ENCODE results near the gene CNIH3.

Gene CNIH3

GRCh38 chr1:224781800-224782199 is 165.7 kb downstream of the CNIH3 start:
- no peak for DNase-seq

GRCh38 chr1:224782281-224783000 is 166.3 kb downstream of the CNIH3 start:
- DNase-seq, result no peak

GRCh38 chr1:224783006-224783651 is 167.0 kb downstream of the CNIH3 start:
- DNase-seq, result no peak

- DNase-seq, result no peak
These were observed 168.3 kb downstream of the CNIH3 start for GRCh38 chr1:224784265-224785039.

GRCh38 chr1:224785040-224785328 is 168.9 kb downstream of the CNIH3 start:
- DNase-seq, result no peak

- no peak for DNase-seq
These were observed 169.5 kb downstream of the CNIH3 start for GRCh38 chr1:224785622-224786021.

- no peak for DNase-seq
These were observed 170.6 kb downstream of the CNIH3 start for GRCh38 chr1:224786533-224787250.

- DNase-seq, result no peak
These were observed 173.2 kb downstream of the CNIH3 start for GRCh38 chr1:224789311-224789710.

All from activated effector memory CD4-positive, alpha-beta T cell treated with anti-CD3 and anti-CD28 coated beads, Interleukin-2, amount 50 U/mL, for 16 hours (primary cell).